A673 (cell line): ENCODE data around the gene AMH. TPM values are rescaled to one million over a fixed set of nuclear protein-coding genes. Genes with fewer than 3 reads are reported as not detected.

Experiments used
- BruUV-seq: library from RNA; stranded (reverse); fragments of 400-500 nt; replicated peaks from 2 replicates; lab custom pipeline; 2021; lab: Mats Ljungman, UMichigan
- CTCF ChIA-PET: fragments of 300-600 bp; sonication (Branson Sonifier 250); formaldehyde crosslinking; loops from one replicate; lab custom pipeline; 2022; ENCODE audit warnings: antibody characterized with exemption; lab: Charles Lee
- POLR2A ChIA-PET: fragments of 300-600 bp; sonication (Branson Sonifier 250); formaldehyde crosslinking; loops from one replicate; lab custom pipeline; 2022; ENCODE audit warnings: antibody characterized with exemption; ENCODE audit not compliant: low non-redundant PET; lab: Charles Lee
- DNase-seq: peaks from one replicate; pipeline ENCODE4 v3.0.0-alpha.2; 2015; ENCODE audit warnings: low spot score
- H3K27ac ChIP-seq: fragments of 200-600 bp; sonication (generic); 2 replicates; pipeline ENCODE4 v1.5.1; 2016; ENCODE audit warnings: mixed run types, low read depth, mild to moderate bottlenecking, mixed read lengths, antibody characterized with exemption, low read length; ENCODE audit not compliant: poor library complexity, severe bottlenecking
- H3K27me3 ChIP-seq: fragments of 200-600 bp; sonication (generic); replicated peaks from 2 replicates; pipeline ENCODE4 v1.6.1; 2017; ENCODE audit warnings: mixed run types, low read depth, mild to moderate bottlenecking, mixed read lengths, antibody characterized with exemption, low read length; ENCODE audit not compliant: insufficient read depth, poor library complexity
- H3K36me3 ChIP-seq: fragments of 200-600 bp; sonication (generic); 2 replicates; pipeline ENCODE4 v1.6.1; 2016; ENCODE audit warnings: mixed run types, mild to moderate bottlenecking, mixed read lengths, antibody characterized with exemption, low read length; ENCODE audit not compliant: insufficient read depth, poor library complexity, severe bottlenecking
- H3K4me1 ChIP-seq: fragments of 200-600 bp; sonication (generic); 2 replicates; pipeline ENCODE4 v1.6.1; 2017; ENCODE audit warnings: mixed run types, mild to moderate bottlenecking, mixed read lengths, antibody characterized with exemption, low read length; ENCODE audit not compliant: insufficient read depth, poor library complexity, severe bottlenecking
- H3K4me3 ChIP-seq: fragments of 200-600 bp; sonication (generic); 2 replicates; pipeline ENCODE4 v1.5.1; 2016; ENCODE audit warnings: low read depth, mixed run types, mild to moderate bottlenecking, mixed read lengths, low read length; ENCODE audit not compliant: poor library complexity, severe bottlenecking
- H3K9me3 ChIP-seq: fragments of 200-600 bp; sonication (generic); 2 replicates; pipeline ENCODE4 v1.6.1; 2016; ENCODE audit warnings: mixed run types, low read depth, mild to moderate bottlenecking, mixed read lengths, antibody characterized with exemption, low read length; ENCODE audit not compliant: poor library complexity, severe bottlenecking
- EZH2 ChIP-seq: fragments of 200-600 bp; sonication (generic); IDR thresholded peaks from 2 replicates; pipeline ENCODE4 v1.6.1; 2017; ENCODE audit warnings: borderline replicate concordance, low read depth, mild to moderate bottlenecking, mixed read lengths, antibody characterized with exemption, low read length; ENCODE audit not compliant: poor library complexity, severe bottlenecking
- intact Hi-C: fragments of 100-400 bp; cut with micrococcal nuclease; formaldehyde crosslinking; loops from one replicate; pipeline ENCODE4 v1.10.0; 2022; ENCODE audit not compliant: unreplicated experiment
- total RNA-seq: library from RNA; stranded (reverse); gene quantifications from 2 replicates; pipeline ENCODE4 v1.2.3, GENCODE V29; 2021
- TF ChIP-seq, protein P1 (sequence below): fragments of 300-800, 200-600 bp; sonication (generic); conservative IDR thresholded peaks from 2 replicates; pipeline ENCODE4 v1.5.1; 2017; ENCODE audit warnings: low read depth, mild to moderate bottlenecking, antibody characterized with exemption, low read length, moderate library complexity, mixed read lengths

Gene AMH
- total RNA-seq, 1 experiment from 2014 or later = 16.3 TPM

DNA sequence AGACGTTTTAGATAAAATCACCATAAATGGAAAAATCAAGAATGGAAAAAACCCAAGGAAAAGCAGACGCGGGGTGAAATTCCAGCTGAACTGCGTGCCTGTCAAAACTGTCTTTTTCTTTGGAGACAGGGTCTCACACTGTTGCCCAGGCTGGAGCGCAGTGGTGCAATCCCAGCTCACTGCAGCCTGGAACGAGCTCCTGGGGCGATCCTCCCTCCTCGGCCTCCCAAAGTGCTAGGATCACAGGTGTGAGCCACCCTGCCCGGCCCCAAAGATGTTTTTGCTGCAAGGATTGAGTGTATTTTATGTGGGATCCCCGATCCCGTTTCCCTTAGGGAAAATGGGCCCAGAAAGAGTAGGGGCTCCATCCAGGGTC, 33.7 kb downstream of the AMH start:
- H3K4me1 ChIP-seq = no peaks in the 10 kb centered on the region
- intact Hi-C loops = no loop called here
- CTCF ChIA-PET = interaction anchor here (0.6 kb wide), 1 partner anchor 13 kb away, joined by 3 read pairs; no protein-coding TSS in a partner anchor
- POLR2A ChIA-PET = no interaction called here
- no peaks in the 10 kb centered on the region for H3K27me3 ChIP-seq
- no peaks in the 10 kb centered on the region for H3K36me3 ChIP-seq
- no TSS peak for BruUV-seq
- no peaks in the 10 kb centered on the region for H3K9me3 ChIP-seq
- H3K27ac ChIP-seq = no peak overlapping the region
- no peak overlapping the region for H3K4me3 ChIP-seq
- DNase-seq = no peak
- TF ChIP-seq, protein P1, sequence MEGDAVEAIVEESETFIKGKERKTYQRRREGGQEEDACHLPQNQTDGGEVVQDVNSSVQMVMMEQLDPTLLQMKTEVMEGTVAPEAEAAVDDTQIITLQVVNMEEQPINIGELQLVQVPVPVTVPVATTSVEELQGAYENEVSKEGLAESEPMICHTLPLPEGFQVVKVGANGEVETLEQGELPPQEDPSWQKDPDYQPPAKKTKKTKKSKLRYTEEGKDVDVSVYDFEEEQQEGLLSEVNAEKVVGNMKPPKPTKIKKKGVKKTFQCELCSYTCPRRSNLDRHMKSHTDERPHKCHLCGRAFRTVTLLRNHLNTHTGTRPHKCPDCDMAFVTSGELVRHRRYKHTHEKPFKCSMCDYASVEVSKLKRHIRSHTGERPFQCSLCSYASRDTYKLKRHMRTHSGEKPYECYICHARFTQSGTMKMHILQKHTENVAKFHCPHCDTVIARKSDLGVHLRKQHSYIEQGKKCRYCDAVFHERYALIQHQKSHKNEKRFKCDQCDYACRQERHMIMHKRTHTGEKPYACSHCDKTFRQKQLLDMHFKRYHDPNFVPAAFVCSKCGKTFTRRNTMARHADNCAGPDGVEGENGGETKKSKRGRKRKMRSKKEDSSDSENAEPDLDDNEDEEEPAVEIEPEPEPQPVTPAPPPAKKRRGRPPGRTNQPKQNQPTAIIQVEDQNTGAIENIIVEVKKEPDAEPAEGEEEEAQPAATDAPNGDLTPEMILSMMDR = no peak
- TF ChIP-seq EZH2 = no peak

GRCh38 chr19:2283835-2284507, 34.8 kb downstream of the AMH start:
- Histone ChIP-seq H3K9me3 (no peaks in the 10 kb centered on the region), H3K4me3 (no peak overlapping the region), H3K36me3 (no peaks in the 10 kb centered on the region), H3K27ac (no peak overlapping the region), H3K4me1 (no peaks in the 10 kb centered on the region), H3K27me3 (peaks cover 7% of the 10 kb centered on the region)
- TF ChIP-seq EZH2 = no peak
- TF ChIP-seq, protein P1 = no peak
- POLR2A ChIA-PET = no interaction called here
- CTCF ChIA-PET = no interaction called here
- DNase-seq = no peak
- BruUV-seq = no TSS peak
- intact Hi-C loops = no loop called here

GRCh38 chr19:2286402-2287140, 37.4 kb downstream of the AMH start:
- Histone ChIP-seq H3K4me1 (peaks cover 7% of the 10 kb centered on the region), H3K27me3 (peaks cover 33% of the 10 kb centered on the region), H3K9me3 (no peaks in the 10 kb centered on the region), H3K27ac (no peak overlapping the region), H3K36me3 (no peaks in the 10 kb centered on the region), H3K4me3 (no peak overlapping the region)
- BruUV-seq = no TSS peak
- no peak for DNase-seq
- TF ChIP-seq, protein P1 = no peak
- no peak for TF ChIP-seq EZH2
- intact Hi-C loops = no loop called here
- ChIA-PET CTCF (no interaction called here), POLR2A (no interaction called here)
